Activated naive CD4-positive, alpha-beta T cell treated with anti-CD3 and anti-CD28 coated beads, Interleukin-2, amount 50 U/mL, for 72 hours (primary cell): Measurements from ENCODE around the gene CST3. TPM values are rescaled to one million over a fixed set of nuclear protein-coding genes. Genes with fewer than 3 reads are reported as not detected.
A peak's percentile ranks its signal among the peaks of the same experiment; 100 is the strongest.

Experiments
- ATAC-seq, 2 donors: fragments of 150-1000 bp; cut with Tn5 transposase; 2 replicates each; pipeline ENCODE4 v1.10.0; 2021; ENCODE audit warnings: mild to moderate bottlenecking in 2 of 2, moderate library complexity in 2 of 2
- DNase-seq, 2 donors: peaks; one replicate each; pipeline ENCODE4 v3.0.0; 2021 to 2022; ENCODE audit warnings: low spot score in 2 of 2
- H3K27ac Mint-ChIP-seq, 2 donors: one replicate each; pipeline ENCODE4 v1.8.0; 2022; ENCODE audit warnings: mild to moderate bottlenecking in 2 of 2, mixed read lengths in 2 of 2
- H3K36me3 Mint-ChIP-seq, 2 donors: one replicate each; pipeline ENCODE4 v1.8.0; 2022; ENCODE audit warnings: mixed read lengths in 2 of 2
- H3K9me3 Mint-ChIP-seq, 2 donors: one replicate each; pipeline ENCODE4 v1.8.0; 2022; ENCODE audit warnings: mixed read lengths in 2 of 2
- total RNA-seq, 2 donors: library from RNA; stranded (reverse); gene quantifications; one replicate each; pipeline ENCODE4 v1.2.3, GENCODE V29; 2022

Gene CST3
- total RNA-seq, 2 donors from 2014 or later, result 1.2 TPM; not detected in 1

DNA sequence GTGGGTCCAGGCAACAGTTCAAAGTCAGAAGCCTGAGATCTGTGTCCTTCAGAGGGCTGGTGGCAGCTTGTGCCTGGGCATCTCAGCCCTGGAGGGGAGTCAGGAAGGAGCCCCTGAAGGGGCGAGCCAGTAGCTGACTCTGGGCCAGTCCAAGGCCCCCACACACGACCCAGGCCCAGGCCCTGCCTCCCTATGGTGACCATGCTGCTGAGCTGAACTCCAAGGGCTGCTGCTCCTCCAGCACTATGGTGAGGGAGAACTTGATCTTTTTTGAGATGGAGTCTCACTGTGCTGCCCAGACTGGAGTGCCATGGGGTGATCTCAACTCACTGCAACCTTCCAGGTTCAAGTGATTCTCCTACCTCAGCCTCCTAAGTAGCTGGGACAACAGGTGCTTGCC lies 15.2 kb upstream of the CST3 start:
- DNase-seq (no peak), ATAC-seq (no peak)
- Mint-ChIP-seq H3K36me3 (no peaks in the 10 kb centered on the region), H3K9me3 (no peaks in the 10 kb centered on the region), H3K27ac (no peak overlapping the region)

DNA sequence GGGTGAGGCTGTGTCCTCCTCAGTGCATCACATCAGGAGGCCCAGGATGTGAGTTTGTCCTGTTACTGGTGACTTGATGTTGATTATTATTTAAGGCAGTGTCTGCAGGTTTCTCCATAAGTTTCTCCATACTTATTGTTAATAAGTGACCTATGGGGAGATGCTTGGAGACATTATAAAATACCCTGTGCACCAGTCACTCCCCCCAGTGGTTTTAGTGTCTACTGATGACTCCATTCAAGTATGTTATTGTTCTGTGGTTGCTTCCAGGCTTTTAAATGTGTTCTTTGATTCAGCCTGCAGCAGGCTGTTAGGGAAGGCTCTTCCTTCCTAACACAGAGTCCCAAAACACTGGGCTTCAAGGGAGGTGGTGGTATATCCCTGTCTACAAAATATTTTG lies 14.6 kb upstream of the CST3 start:
- no peak overlapping the region for H3K27ac Mint-ChIP-seq
- DNase-seq (no peak), ATAC-seq (no peak)
- no peaks in the 10 kb centered on the region for H3K9me3 Mint-ChIP-seq
- no peaks in the 10 kb centered on the region for H3K36me3 Mint-ChIP-seq

DNA sequence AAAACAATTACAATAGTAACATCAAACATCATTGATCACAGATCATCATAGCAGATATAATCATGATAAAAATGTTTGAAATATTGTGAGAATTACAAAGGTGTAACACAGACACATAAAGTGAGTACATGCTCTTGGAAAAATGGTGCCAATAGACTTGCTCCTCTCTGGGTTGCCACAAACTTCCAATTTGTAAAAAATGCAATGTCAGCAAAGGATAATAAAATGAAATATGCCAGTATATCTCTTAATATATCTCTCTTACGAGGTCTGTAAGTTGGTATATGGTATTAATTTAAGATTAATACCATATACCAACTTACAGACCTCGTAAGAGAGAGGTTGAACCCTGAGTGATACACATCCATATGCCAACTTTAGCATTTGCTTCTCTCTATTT lies 13.4 kb upstream of the CST3 start:
- H3K9me3 Mint-ChIP-seq, result no peaks in the 10 kb centered on the region
- no peaks in the 10 kb centered on the region for H3K36me3 Mint-ChIP-seq
- ATAC-seq (no peak), DNase-seq (no peak)
- no peak overlapping the region for H3K27ac Mint-ChIP-seq

DNA sequence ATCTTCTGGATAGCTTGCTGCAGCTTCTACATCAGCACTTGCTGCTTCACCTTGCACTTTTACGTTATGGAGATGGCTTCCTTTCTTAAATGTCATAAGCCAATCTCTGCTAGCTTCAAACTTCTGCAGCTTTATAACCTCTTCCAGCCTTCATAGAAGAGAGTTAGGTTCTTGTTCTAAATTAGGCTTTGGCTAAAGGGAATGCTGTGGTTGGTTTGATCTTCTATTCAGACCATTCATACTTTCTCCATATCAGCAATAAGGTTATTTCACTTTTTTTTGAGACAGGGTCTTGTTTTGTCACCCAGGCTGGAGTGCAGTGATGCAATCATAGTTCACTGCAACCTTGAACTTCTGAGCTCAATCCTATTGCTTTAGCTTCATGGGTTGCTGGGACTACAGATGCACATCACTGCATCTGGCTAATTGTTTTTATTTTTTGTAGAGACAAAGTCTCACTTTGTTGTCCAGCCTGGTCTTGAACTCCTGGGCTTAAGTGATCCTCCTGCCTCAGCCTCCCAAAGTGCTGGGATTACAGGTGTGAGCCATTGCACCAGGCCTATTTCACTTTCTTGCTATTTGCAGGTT lies 12.2 kb upstream of the CST3 start:
- no peak for ATAC-seq
- Mint-ChIP-seq H3K9me3 (no peaks in the 10 kb centered on the region), H3K36me3 (no peaks in the 10 kb centered on the region), H3K27ac (no peak overlapping the region)
- DNase-seq, result no peak

DNA sequence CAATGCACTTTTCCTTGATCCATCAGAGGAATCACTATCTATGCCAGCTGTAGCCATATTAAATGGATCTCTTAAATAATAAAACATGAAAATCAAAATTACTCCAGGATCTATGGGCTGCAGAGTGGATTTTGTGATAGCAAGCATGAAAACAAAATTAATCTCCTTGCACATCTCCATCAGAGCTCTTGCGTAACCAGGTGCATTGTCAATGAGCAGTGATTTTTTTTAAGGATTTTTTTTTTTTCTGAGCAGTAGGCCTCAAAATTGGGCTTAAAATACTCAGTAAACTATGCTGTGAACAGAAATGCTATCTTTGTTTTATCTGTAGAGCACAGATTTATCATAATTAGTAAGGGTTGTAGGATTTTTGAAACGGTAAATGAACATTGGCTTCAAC lies 11.5 kb upstream of the CST3 start:
- Mint-ChIP-seq H3K36me3 (no peaks in the 10 kb centered on the region), H3K27ac (no peak overlapping the region), H3K9me3 (no peaks in the 10 kb centered on the region)
- ATAC-seq (no peak), DNase-seq (no peak)

DNA sequence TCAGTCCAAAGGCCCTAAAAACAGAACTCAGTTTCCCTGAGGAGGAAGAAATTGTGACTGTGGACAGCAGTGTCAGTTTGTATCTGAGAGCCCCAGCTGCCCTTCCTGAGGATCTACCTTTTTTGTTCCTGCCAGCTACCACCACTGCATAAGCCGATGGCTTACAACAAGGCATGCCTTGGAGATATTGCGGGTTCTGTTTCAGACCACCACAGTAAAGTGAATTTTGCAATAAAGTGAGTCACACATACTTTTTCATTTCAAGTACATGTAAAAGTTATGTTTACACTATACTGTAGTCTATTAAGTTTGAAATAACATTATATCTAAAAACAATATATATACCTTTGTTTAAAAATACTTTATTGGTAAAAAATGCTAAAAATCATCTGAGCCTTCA lies 9.6 kb upstream of the CST3 start:
- DNase-seq (no peak), ATAC-seq (no peak)
- no peaks in the 10 kb centered on the region for H3K9me3 Mint-ChIP-seq
- no peaks in the 10 kb centered on the region for H3K36me3 Mint-ChIP-seq
- H3K27ac Mint-ChIP-seq, result no peak overlapping the region

DNA sequence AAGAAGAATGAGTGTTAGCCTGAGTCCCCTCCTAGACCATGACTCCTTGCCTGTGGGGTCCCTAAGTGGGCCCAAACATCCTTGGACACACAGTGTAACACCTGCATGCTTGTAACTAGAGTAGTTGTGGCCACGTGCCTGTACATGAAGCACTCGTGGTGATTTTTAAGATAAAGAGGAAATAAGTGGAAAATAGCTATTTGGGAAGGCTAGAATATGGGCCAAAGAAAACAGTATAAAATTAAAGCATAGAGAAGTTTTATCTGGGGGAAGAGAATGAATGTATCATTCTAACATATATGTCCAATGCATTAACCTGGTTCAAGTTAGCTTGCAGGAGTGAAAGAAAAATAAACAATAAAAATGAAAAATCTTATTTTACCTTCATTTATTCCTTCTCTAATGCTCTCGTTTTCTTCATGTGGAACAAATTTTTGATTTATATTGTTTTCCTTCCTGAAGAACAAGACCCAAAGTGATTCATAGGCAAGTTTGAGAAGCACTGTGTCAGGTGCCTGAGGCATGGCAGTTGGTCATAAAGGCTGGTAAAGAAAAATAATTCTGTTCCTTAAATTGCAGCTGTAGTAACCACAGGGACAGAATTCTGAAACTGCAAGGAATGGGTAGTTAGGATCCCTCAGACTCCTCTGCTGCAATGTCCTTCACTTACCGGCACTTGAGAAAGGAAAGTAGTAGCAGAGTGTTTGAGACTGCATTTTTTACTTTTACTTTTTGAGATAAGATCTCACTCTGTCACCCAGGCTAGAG lies 8.5 kb upstream of the CST3 start:
- DNase-seq (no peak), ATAC-seq (no peak)
- H3K27ac Mint-ChIP-seq, result no peak overlapping the region
- no peaks in the 10 kb centered on the region for H3K36me3 Mint-ChIP-seq
- no peaks in the 10 kb centered on the region for H3K9me3 Mint-ChIP-seq

DNA sequence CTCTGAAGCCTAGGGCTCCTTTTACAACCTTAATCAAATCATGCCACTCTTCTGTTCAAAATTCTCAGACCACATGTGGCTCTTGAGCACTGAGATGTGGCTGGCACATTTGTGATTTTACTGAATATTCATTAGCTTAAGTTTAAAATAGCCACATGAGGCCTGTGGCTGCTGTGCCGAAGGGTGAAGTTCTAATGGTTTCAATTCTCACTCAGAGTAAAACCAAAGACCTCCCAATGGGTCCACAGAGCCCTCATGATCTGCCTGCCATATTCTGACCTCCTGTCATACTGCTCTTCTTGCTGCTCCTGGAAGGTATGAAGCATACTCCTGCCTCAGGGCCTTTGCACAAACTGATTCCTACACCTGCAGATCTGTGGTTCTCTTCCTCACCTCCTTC lies 7.8 kb upstream of the CST3 start:
- DNase-seq (no peak), ATAC-seq (no peak)
- Mint-ChIP-seq H3K9me3 (no peaks in the 10 kb centered on the region), H3K36me3 (no peaks in the 10 kb centered on the region), H3K27ac (no peak overlapping the region)

DNA sequence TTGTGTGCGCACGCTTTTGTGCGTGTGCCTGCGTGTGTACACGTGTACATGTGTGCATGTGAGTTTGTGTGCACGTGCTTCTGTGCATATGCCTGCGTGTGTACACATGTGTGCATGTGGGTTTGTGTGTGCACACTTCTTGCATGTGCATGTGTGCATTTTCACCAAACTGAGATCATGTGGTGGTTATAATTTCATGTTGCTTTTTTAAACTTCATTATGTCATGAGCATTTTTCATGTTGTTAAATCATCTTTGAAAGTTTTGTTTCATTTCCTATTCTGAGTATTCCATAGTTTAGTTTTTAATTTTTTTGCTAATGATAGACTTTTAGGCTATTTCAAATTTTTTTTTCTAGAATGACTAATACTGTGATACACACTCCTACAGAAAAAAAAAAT lies 6.4 kb upstream of the CST3 start:
- no peak for DNase-seq
- ATAC-seq, result peak in 1 of 2 donors; percentile 35
- H3K36me3 Mint-ChIP-seq, result no peaks in the 10 kb centered on the region
- no peaks in the 10 kb centered on the region for H3K9me3 Mint-ChIP-seq
- no peak overlapping the region for H3K27ac Mint-ChIP-seq

DNA sequence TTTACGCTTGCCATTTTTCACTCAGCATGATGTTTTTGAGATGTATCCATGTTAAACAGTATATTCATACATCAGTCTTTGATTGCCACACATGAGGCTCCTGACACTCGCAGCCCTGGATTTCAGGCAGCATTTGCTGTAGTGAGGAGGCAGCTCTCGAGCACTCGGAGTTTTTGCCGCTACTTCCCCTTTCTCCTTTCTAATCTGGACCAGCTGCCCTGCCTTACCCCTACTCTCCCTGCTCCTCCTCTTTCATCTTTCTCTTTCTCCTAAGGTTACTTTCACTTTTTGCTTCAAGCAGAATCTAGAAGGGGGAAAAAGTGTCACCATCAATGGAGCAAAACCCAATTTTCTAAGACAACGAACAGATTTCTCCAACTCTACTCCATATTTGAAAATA lies 5.9 kb upstream of the CST3 start:
- ATAC-seq (no peak), DNase-seq (no peak)
- H3K36me3 Mint-ChIP-seq, result no peaks in the 10 kb centered on the region
- no peak overlapping the region for H3K27ac Mint-ChIP-seq
- no peaks in the 10 kb centered on the region for H3K9me3 Mint-ChIP-seq

DNA sequence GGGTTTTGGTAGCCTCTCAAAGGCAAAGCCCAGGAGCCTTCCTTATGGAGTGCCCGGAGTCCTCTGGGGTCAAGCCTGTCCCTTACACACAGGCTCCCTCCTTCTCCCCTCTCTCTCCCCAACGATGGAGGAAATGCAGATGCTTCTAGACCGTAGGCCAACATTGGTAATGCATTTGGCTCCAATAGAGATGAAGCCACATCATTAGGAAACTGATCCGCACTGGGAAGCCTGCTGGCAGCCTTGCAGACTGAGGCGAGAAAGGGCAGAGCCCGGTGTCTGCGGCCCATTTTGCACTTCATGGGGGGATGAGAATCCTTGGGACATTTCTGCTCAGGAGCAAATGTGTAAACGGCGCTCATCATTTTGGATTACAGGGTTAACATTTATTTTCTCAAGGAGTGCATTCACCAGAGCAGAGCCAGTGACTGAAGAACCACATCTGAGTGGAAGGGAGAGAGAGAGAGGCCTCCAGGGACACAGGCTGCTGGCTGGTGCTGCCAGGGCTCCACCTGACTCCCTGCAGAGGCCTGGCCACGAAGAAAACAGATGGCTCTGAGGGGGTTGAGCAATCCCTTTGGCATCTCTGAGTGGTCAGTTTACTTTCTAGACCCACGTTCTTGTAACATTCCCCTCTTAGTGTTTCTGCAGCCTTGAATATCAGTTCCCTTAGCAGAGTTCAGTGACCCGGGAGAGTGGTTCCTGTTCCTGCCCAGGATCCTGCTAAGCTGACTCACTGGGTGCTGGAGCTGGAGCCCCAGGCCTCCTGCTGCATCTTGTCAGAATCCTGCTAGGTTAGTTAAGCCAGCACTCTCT lies 4.4 kb upstream of the CST3 start:
- H3K9me3 Mint-ChIP-seq, result no peaks in the 10 kb centered on the region
- no peaks in the 10 kb centered on the region for H3K36me3 Mint-ChIP-seq
- no peak overlapping the region for H3K27ac Mint-ChIP-seq
- DNase-seq, result no peak
- no peak for ATAC-seq

DNA sequence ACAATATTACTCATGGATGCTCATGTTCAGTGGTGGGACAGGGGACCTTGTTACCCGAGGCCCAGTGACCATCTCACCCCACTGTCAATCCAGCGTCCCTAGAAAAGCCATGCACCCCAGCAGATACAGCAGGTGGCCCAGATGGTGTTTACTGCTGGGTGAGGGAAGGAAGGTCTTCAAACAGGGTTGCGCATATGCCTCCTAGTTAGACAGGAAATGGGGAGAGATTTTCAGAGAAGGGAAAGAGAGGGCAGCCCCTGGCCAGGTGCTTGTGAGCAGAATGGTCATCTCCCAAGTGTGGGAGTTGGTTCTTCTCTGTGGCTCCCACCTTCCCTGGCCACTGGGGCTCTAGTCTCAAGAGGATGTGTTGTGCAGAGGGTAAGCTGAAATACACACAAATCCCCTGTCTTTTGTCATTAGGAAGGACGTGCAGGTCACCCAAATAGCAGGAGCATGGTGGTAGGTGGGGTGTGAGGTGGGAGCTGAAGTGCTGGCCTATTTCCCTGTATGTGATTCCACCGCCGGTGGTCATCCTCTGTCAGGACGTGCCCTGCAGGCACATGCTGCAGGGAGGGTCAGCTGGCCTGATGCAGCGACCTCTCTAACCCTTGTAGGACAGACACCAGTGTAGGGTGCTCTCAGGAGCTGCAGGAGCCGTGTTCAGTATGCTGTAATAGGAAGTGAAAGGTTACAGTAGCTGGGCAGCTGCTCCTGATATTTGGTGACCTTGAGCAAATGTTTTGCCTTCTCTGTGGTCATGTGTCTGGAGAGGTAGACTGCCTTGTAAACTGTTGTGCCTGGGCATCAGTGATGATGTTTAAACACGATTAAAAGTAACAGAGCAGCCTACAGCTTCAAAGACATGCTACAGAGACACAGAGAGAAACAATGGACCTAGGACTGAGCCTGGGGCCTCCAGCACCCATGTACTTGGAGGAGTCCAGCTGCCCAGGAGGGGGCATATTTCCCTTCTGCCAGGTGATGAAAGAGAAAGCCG lies 3.2 kb upstream of the CST3 start:
- Mint-ChIP-seq H3K36me3 (peaks cover 0 to 6% of the 10 kb centered on the region in 2 donors), H3K27ac (no peak overlapping the region), H3K9me3 (no peaks in the 10 kb centered on the region)
- DNase-seq (no peak), ATAC-seq (no peak)

DNA sequence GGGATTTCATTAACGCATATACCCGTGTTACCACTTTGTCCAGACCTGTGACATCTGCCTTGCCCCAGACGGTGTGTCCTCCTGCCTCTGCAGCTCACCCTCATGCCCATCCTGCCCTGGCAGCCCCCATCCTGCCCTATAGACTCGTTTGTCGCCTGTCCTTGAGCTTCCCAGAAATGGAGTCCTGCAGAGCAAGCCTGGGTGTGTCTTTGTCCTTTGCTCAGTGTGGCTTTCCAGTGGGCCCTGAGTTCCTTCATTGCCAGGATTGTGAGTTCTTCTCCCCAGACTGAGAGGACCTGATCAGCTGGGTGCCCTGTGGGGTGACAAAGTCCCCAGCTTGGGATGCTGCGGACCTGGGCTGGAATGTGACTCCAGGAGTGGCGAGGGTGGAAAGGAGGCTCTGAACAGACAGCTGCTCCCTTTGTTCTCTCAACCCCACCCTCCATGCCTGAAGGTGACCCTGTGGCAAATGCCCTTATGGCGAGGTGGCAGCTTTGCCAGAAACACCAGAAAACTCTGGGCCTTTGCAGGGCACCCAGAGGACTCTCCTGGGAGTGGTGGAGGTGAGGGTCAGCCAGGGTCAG lies 2.4 kb upstream of the CST3 start:
- ATAC-seq (no peak), DNase-seq (no peak)
- Mint-ChIP-seq H3K9me3 (no peaks in the 10 kb centered on the region), H3K27ac (no peak overlapping the region), H3K36me3 (peaks cover 0 to 6% of the 10 kb centered on the region in 2 donors)

DNA sequence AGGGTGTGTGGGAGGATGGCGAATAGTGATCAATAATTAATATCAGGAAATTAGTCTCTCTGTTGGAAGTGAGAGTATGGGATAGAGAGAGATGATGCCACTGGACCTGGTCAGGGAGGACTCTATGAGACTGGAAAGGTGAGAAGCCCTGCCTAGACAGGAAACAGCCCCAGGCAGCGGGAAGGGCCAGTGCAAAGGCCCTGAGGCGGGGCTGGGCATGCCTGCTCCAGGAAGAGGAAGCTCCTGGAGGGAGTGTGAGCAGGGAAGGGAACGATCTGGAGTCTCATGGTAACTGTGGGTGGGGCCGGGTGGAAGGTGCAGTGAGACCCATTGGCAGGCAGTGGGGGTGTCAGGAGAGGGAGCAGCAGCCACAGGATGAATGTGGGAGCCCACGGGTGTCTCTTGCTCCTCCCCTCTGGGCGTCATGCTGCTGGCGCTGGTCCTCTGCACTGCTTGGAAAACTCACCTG lies 1.8 kb upstream of the CST3 start:
- DNase-seq, result no peak
- ATAC-seq, result no peak
- H3K9me3 Mint-ChIP-seq, result no peaks in the 10 kb centered on the region
- peaks cover 0 to 6% of the 10 kb centered on the region in 2 donors for H3K36me3 Mint-ChIP-seq
- H3K27ac Mint-ChIP-seq, result no peak overlapping the region

DNA sequence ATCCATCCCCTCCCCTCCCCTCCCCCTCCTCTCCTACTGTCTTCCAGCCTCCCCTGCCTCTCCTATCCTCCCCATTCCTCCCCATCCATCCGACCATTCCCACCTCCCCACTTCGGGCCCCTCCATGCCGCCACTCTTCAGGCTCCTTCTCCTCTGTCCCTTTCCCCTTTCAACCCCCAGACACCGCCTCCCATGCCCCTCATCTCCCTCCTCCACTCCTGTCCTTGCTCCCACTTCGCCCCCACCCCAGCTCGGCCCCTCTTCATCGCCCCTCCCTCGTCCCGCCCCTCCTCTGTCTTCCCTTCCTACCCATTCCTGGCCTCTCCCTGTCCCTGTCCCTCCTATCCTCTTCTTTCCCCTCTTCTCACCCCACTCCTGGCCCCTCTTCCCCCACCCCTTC lies 554 bp upstream of the CST3 start:
- Mint-ChIP-seq H3K9me3 (no peaks in the 10 kb centered on the region), H3K27ac (no peak overlapping the region), H3K36me3 (peaks cover 0 to 6% of the 10 kb centered on the region in 2 donors)
- ATAC-seq (no peak), DNase-seq (no peak)

DNA sequence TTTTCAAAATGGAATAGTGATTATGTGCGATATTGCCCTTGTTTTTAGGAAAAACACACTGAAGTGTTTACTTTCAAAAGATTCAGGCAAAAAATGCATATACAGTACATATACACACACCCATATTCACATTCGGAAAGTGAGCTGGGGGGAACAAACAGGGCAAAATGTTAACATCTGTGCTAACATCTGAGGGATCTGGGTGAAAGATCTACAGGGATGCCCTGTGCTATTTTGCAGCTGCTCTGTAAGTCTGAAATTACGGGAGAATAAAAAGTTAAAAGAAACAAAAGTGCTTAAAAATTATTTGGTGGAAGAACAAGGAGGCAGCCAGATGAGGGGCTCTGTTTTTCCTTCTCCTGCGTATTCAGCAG lies 860 bp downstream of the CST3 start:
- no peak for DNase-seq
- ATAC-seq, result no peak
- H3K36me3 Mint-ChIP-seq, result peaks cover 0 to 6% of the 10 kb centered on the region in 2 donors
- no peak overlapping the region for H3K27ac Mint-ChIP-seq
- no peaks in the 10 kb centered on the region for H3K9me3 Mint-ChIP-seq
